HepG2 (cell line): ENCODE data around the gene NUDT9. TPM values are rescaled to one million over a fixed set of nuclear protein-coding genes. Genes with fewer than 3 reads are reported as not detected.

ENCODE experiments used
- ZNF501 ChIP-seq: sonication (generic); formaldehyde crosslinking; IDR thresholded peaks from 2 replicates; pipeline ENCODE4 v1.5.1; 2020; ENCODE audit warnings: mild to moderate bottlenecking, moderate library complexity, missing genetic modification reagents
- polyA plus RNA-seq, 8 experiments: library from polyadenylated mRNA; depleted of rRNA in 3 of 8; stranded (reverse) in 7 of 8; unstranded in 1 of 8; fragments of >200 nt; fragmentation: Illumina TruSeq in 4 of 8; extraction: Trizol in 4 of 8; gene quantifications; 2 replicates each; pipeline versions ENCODE4 v1.2.1 to v1.2.3, GENCODE V29; 2011 to 2016; ENCODE audit warnings: low read depth in 4 of 8, missing spikeins in 1 of 8, mixed read lengths in 1 of 8; ENCODE audit not compliant: insufficient read depth in 1 of 8
- total RNA-seq, 5 experiments: library from RNA; depleted of rRNA; stranded (reverse); fragments of >200 nt; fragmentation: Illumina TruSeq; extraction: Trizol; gene quantifications; 2 replicates each; pipeline ENCODE4 v1.2.3, GENCODE V29; 2016; ENCODE audit warnings: low read depth in 1 of 5
- TF ChIP-seq, protein P1 (sequence below): sonication (generic); formaldehyde crosslinking; IDR thresholded peaks from 2 replicates; pipeline ENCODE4 v1.5.1; 2020; ENCODE audit warnings: missing genetic modification reagents, mild to moderate bottlenecking, borderline replicate concordance
- TF ChIP-seq, protein P2 (sequence below): sonication (generic); formaldehyde crosslinking; IDR thresholded peaks from 2 replicates; pipeline ENCODE4 v1.5.1; 2020; ENCODE audit warnings: mild to moderate bottlenecking, missing genetic modification reagents, moderate library complexity
- TF ChIP-seq, protein P3 (sequence below): sonication (generic); formaldehyde crosslinking; IDR thresholded peaks from 2 replicates; pipeline ENCODE4 v1.5.1; 2020; ENCODE audit warnings: mild to moderate bottlenecking, missing genetic modification reagents, borderline replicate concordance
- TF ChIP-seq, protein P4 (sequence below): sonication (generic); formaldehyde crosslinking; IDR thresholded peaks from 2 replicates; pipeline ENCODE4 v1.5.0; 2020; ENCODE audit warnings: mild to moderate bottlenecking, missing genetic modification reagents
- TF ChIP-seq, protein P5 (sequence below): sonication (generic); formaldehyde crosslinking; IDR thresholded peaks from 2 replicates; pipeline ENCODE4 v1.8.1; 2022; ENCODE audit warnings: mild to moderate bottlenecking, missing genetic modification reagents
- TF ChIP-seq, protein P6 (sequence below): sonication (generic); formaldehyde crosslinking; IDR thresholded peaks from 2 replicates; pipeline ENCODE4 v1.9.0; 2021; ENCODE audit warnings: missing genetic modification reagents, borderline replicate concordance
- TF ChIP-seq, protein P7 (sequence below): sonication (generic); formaldehyde crosslinking; IDR thresholded peaks from 2 replicates; pipeline ENCODE4 v1.5.0; 2020; ENCODE audit warnings: mild to moderate bottlenecking, missing genetic modification reagents, moderate library complexity

NUDT9 gene
- total and polyA plus RNA-seq, 2 of the 13 experiments (the other 11 are each of a cell fraction or from before 2014, with no cell fraction given) = 10.4 to 12.3 TPM

DNA sequence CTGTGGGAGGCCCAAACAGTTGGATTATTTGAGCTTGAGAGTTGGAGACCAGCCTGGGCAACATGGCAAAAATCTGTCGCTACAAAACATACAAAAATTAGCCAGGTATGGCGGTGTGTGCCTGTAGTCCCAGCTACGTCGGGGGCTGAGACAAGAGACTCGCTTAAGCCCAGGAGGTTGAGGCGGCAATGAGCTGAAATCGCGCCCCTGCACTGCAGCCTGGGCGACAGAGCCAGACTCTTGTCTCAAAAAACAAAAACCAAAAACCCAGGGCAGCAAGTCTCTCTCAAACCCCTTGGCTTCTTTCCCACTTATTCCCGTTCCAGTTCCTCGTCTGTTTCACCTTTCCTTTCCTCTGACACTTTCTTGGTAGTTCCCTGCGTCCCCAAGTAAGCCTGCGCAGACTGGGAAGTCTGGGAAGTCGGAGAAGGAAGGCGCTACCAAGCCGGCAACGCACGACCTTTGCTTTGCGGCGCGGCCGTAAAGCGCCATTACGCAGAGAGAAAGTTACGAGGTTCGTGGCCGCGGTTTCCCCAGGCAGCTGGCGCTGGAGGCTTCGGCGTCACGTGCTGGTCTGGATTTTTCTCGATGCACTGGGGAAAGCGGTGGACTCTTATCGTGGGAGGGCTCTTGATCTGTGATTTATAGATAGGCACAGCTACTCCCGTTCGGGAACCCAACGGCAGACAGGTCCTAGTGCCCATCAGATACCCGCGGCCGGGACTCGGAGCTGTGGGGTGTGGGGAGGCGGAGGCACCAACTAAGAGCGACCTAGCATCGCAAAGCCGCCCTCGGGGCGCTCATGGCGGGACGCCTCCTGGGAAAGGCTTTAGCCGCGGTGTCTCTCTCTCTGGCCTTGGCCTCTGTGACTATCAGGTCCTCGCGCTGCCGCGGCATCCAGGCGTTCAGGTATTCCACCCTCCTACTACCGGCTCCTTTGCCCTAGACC lies at the start of gene NUDT9 (continued):
- TF ChIP-seq, protein P1, sequence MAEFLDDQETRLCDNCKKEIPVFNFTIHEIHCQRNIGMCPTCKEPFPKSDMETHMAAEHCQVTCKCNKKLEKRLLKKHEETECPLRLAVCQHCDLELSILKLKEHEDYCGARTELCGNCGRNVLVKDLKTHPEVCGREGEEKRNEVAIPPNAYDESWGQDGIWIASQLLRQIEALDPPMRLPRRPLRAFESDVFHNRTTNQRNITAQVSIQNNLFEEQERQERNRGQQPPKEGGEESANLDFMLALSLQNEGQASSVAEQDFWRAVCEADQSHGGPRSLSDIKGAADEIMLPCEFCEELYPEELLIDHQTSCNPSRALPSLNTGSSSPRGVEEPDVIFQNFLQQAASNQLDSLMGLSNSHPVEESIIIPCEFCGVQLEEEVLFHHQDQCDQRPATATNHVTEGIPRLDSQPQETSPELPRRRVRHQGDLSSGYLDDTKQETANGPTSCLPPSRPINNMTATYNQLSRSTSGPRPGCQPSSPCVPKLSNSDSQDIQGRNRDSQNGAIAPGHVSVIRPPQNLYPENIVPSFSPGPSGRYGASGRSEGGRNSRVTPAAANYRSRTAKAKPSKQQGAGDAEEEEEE (CRISPR knock-in tag) = no peak; the same call in 1 of the 2 replicates
- TF ChIP-seq, protein P2, sequence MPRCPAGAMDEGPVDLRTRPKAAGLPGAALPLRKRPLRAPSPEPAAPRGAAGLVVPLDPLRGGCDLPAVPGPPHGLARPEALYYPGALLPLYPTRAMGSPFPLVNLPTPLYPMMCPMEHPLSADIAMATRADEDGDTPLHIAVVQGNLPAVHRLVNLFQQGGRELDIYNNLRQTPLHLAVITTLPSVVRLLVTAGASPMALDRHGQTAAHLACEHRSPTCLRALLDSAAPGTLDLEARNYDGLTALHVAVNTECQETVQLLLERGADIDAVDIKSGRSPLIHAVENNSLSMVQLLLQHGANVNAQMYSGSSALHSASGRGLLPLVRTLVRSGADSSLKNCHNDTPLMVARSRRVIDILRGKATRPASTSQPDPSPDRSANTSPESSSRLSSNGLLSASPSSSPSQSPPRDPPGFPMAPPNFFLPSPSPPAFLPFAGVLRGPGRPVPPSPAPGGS (CRISPR knock-in tag) = peak; percentile 57; the same call in 1 of the 2 replicates
- TF ChIP-seq, protein P3, sequence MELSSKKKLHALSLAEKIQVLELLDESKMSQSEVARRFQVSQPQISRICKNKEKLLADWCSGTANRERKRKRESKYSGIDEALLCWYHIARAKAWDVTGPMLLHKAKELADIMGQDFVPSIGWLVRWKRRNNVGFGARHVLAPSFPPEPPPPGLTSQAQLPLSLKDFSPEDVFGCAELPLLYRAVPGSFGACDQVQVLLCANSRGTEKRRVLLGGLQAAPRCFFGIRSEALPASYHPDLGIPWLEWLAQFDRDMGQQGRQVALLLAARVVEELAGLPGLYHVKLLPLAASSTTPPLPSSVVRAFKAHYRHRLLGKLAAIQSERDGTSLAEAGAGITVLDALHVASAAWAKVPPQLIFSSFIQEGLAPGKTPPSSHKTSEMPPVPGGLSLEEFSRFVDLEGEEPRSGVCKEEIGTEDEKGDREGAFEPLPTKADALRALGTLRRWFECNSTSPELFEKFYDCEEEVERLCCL (CRISPR knock-in tag) = peak; percentile 72; the same call in 1 of the 2 replicates
- TF ChIP-seq, protein P4, sequence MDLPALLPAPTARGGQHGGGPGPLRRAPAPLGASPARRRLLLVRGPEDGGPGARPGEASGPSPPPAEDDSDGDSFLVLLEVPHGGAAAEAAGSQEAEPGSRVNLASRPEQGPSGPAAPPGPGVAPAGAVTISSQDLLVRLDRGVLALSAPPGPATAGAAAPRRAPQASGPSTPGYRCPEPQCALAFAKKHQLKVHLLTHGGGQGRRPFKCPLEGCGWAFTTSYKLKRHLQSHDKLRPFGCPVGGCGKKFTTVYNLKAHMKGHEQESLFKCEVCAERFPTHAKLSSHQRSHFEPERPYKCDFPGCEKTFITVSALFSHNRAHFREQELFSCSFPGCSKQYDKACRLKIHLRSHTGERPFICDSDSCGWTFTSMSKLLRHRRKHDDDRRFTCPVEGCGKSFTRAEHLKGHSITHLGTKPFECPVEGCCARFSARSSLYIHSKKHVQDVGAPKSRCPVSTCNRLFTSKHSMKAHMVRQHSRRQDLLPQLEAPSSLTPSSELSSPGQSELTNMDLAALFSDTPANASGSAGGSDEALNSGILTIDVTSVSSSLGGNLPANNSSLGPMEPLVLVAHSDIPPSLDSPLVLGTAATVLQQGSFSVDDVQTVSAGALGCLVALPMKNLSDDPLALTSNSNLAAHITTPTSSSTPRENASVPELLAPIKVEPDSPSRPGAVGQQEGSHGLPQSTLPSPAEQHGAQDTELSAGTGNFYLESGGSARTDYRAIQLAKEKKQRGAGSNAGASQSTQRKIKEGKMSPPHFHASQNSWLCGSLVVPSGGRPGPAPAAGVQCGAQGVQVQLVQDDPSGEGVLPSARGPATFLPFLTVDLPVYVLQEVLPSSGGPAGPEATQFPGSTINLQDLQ (CRISPR knock-in tag) = peak; percentile 88
- TF ChIP-seq, protein P5, sequence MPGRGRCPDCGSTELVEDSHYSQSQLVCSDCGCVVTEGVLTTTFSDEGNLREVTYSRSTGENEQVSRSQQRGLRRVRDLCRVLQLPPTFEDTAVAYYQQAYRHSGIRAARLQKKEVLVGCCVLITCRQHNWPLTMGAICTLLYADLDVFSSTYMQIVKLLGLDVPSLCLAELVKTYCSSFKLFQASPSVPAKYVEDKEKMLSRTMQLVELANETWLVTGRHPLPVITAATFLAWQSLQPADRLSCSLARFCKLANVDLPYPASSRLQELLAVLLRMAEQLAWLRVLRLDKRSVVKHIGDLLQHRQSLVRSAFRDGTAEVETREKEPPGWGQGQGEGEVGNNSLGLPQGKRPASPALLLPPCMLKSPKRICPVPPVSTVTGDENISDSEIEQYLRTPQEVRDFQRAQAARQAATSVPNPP (CRISPR knock-in tag) = peak; percentile 67; the same call in 1 of the 2 replicates
- TF ChIP-seq, protein P6, sequence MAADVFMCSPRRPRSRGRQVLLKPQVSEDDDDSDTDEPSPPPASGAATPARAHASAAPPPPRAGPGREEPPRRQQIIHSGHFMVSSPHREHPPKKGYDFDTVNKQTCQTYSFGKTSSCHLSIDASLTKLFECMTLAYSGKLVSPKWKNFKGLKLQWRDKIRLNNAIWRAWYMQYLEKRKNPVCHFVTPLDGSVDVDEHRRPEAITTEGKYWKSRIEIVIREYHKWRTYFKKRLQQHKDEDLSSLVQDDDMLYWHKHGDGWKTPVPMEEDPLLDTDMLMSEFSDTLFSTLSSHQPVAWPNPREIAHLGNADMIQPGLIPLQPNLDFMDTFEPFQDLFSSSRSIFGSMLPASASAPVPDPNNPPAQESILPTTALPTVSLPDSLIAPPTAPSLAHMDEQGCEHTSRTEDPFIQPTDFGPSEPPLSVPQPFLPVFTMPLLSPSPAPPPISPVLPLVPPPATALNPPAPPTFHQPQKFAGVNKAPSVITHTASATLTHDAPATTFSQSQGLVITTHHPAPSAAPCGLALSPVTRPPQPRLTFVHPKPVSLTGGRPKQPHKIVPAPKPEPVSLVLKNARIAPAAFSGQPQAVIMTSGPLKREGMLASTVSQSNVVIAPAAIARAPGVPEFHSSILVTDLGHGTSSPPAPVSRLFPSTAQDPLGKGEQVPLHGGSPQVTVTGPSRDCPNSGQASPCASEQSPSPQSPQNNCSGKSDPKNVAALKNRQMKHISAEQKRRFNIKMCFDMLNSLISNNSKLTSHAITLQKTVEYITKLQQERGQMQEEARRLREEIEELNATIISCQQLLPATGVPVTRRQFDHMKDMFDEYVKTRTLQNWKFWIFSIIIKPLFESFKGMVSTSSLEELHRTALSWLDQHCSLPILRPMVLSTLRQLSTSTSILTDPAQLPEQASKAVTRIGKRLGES (CRISPR knock-in tag) = no peak
- peak; percentile 99 for TF ChIP-seq ZNF501
- TF ChIP-seq, protein P7, sequence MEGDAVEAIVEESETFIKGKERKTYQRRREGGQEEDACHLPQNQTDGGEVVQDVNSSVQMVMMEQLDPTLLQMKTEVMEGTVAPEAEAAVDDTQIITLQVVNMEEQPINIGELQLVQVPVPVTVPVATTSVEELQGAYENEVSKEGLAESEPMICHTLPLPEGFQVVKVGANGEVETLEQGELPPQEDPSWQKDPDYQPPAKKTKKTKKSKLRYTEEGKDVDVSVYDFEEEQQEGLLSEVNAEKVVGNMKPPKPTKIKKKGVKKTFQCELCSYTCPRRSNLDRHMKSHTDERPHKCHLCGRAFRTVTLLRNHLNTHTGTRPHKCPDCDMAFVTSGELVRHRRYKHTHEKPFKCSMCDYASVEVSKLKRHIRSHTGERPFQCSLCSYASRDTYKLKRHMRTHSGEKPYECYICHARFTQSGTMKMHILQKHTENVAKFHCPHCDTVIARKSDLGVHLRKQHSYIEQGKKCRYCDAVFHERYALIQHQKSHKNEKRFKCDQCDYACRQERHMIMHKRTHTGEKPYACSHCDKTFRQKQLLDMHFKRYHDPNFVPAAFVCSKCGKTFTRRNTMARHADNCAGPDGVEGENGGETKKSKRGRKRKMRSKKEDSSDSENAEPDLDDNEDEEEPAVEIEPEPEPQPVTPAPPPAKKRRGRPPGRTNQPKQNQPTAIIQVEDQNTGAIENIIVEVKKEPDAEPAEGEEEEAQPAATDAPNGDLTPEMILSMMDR (CRISPR knock-in tag) = 0 out of 2 replicates have a peak, but pooled peaks have one; percentile 10
